ENCODE results near the gene GDPD5.

GDPD5 gene

GRCh38 chr11:75510723-75511019 lies 15.1 kb downstream of the GDPD5 start:
- DNase-seq (ENCODE audit: low read depth, low spot score): no peak

GRCh38 chr11:75510004-75510722 lies 15.6 kb downstream of the GDPD5 start:
- no peak for DNase-seq (ENCODE audit: low read depth, low spot score)

DNA sequence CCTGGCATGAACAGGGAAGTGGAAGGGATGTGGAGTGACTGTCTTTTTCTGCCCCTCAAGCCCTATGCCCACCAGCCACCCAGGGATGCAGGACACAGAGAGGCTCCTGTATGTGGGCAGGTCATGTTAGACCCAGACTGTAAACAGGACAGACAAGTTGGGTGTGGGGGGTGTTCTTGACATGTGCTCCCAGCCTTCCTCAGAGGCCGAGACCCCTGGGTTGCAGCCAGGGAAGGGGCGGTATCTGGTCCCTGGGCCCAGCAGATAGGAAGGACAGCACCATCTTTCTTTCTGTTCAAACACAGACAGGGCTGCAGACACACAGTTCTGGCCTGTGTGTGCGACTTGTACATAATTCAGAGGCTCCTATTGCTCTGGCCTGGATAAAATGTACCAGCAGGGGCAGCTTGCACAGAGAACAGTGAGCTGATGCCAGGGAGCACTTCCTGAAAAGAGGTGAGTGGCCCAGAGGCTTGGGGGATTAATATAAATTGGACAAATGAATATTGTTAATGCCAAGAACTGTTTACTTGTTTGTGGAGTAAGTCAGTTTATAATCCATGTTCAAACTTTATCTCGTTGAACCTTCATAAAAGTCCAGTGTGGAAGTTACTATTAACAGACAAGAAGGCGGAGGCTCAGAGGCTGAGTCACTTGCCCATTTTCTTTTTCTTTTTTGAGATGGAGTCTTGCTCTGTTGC lies 16.6 kb downstream of the GDPD5 start:
- no peak for DNase-seq (ENCODE audit: low read depth, low spot score)

- no peak for DNase-seq (ENCODE audit: low read depth, low spot score)
Measured at GRCh38 chr11:75508051-75508561, 17.6 kb downstream of the GDPD5 start.

DNA sequence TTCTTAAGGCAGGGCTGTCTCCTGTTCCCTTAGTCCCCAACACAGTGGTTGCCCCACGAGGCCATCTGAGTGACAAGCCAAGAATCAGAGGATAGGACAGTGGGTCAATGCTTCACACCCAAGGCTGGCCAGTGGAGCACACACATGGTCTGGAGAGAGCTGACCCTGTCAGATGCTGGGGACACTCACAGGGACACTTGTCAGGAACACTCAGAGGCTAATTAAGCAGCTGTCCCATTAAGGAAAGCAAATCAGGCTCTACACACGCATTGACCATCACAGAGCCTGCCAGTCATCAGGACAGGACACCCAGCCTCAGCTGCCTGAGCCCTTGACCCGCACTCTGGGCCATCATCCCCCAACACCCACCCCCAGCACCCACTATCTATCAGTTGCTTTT lies 18.2 kb downstream of the GDPD5 start:
- DNase-seq (ENCODE audit: low read depth, low spot score): no peak

GRCh38 chr11:75506827-75507226 lies 18.9 kb downstream of the GDPD5 start:
- DNase-seq (ENCODE audit: low read depth, low spot score): no peak

GRCh38 chr11:75505916-75506692 lies 19.6 kb downstream of the GDPD5 start:
- no peak for DNase-seq (ENCODE audit: low read depth, low spot score)

DNA sequence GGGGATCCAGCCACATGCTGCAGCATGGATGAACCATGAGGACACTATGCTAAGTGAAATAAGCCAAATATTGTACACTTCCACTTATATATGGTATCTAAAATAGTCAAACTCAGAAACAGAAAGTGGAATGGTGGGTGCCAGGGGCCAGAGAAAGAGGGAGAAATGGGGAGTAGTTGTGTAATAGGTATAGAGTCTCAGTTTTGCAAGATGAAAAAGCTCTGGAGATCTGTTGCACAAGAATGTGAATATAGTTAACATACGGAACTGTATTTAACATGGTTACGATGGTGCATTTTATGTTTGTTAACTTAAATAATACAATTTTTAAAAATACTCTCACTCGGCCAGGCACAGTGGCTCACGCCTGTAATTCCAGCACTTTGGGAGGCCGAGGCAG lies 21.2 kb downstream of the GDPD5 start:
- no peak for DNase-seq (ENCODE audit: low read depth, low spot score)

DNA sequence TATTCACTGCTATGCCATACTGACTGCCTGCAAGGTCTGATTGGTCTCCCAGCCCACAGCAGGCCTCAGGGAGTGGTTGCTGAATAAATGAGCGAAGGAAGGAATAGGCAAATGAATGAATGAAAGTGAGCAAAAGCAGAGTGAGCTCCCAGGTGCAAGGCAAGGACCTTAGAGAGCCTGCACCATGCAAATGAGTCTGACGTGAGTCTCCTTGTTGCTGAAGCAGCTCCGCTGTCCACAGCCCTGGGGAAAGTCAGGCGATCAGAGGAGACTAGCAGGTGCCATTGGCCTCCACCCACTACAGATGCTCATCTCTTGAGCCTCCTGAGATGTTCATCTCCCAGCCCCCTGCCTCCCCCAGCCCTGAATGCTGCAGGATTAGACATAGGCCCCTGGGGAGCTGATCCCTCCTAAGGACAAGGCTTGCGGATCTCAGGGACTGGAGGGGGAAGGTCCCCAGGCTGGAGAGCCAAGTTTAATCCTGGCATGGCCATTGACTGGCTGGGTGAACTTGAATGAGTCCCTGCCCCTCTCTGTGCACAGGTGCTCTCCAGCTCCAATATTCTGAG lies 22.1 kb downstream of the GDPD5 start:
- no peak for DNase-seq (ENCODE audit: low read depth, low spot score)

GRCh38 chr11:75502138-75502537 lies 23.6 kb downstream of the GDPD5 start:
- no peak for DNase-seq (ENCODE audit: low read depth, low spot score)

DNA sequence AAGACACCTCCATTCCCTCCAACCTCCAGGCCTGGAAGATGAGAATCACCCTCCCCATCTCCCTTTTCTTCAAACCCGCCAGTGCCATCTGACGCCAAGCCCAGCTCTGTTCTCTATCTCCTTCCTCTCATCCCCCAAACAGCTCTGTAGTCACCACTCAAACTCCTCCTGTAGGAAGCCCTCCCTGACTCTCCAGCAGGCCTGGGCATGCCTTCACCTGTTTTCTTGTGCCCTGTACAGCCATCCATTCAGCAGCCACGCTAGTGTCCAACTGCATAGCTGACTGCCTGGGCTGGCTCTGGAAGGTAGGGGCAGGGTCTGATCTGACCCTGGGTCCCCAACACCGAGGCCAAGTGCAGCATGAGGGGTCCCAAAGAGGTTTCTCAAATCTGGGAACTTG lies 25.0 kb downstream of the GDPD5 start:
- no peak for DNase-seq (ENCODE audit: low read depth, low spot score)

DNA sequence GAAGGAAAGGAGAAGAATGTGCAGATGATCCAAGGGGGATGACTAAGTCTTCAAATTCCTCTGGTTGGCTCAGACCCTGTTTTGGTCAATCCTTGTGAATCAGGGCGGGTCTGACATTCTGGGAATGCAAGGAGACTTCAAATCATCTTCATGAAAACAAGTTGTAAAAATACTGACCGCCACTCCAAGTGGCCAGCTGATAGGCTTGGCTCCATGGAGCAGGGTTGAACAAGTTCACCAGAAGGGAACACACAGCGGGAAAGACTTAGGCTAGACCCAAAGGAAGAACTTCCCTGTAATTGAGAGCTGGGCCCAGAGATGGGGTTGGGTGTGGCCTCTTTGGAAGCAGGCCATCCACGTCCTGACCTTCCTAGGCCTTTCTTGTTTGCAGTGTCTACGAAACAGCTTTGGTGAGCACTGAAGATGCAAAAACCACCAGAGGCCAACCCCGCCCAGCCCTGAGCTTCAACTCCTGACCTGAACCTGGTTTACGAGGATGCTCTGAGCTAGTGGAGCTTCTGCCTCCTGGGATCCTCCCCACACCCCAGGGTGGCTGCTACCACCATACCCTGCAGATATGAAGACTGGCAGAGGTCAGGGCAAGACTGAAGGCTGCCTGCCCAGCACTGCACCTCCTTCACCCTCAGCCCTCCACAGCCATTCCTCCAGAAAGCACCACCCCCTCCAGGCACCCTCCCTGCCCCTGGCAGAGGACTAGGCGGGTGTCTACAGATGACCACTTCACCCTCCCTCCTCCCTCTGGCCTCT lies 26.1 kb downstream of the GDPD5 start:
- DNase-seq (ENCODE audit: low read depth, low spot score): peak; percentile 32

DNA sequence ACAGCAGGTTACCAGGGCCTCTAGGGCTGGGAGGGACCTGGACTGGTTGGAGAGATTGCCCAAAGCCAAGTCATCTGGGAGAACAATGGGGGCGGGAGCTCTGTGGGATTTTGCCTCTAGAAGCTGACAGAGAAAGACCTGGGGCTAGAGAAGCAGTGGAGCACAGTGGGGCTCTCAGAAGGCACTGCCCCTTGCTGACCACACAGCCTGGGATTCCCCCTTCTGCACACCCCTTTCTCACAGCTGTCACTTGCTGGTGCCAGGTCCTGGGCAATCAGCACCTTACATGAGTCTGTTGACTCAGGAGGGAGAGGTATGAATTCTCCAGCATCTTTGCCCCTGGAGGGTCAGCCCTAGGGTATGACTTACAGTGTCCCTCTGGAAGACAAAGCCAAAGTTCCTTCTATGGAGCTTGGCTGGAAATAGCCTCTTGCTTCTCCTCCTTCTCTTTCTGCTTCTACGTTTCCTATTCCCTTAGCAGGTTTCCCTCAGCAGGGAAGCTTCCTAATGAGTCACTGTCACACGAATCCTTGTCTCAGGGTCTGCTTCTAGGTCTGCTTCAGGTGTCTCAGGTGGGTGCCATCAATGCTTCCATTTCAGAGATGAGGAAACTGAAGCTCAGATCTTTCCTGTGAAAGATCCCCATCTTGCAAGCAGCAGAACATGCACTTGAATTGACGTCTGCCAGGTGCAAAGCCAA lies 27.0 kb downstream of the GDPD5 start:
- DNase-seq (ENCODE audit: low read depth, low spot score): peak; percentile 32

DNA sequence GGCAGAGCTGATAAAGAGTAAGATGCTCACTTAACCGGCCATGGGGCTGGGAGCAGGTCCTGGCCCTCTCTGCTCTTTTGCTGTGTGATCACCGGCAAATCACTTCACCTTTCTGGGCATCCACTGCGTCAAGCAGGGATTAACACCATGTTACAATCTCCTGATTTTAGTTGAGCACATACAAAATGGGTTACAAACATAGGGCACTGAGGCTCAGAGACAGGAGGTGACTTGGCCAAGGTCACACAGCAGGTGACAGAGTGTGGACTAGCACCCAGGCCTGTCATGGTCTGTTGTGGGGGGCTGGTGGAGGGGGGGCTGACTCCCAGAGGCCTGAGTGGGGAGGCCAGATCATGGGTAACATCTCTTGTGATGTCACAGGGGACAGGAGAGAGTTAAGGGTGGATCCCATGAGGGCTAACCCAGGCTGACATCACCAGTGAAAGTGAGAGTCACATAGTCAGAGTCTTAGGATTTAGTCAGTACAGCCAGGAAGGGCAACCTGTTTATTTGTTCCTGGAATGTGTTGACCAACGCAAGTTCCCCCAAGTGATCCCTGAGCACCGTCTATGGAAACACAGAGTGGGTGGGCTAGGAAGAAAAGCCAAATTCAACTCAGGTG lies 27.8 kb downstream of the GDPD5 start:
- DNase-seq (ENCODE audit: low read depth, low spot score): no peak

- no peak for DNase-seq (ENCODE audit: low read depth, low spot score)
Measured at GRCh38 chr11:75496305-75496752, 29.4 kb downstream of the GDPD5 start.

GRCh38 chr11:75495749-75496304 lies 29.9 kb downstream of the GDPD5 start:
- DNase-seq (ENCODE audit: low read depth, low spot score): no peak

GRCh38 chr11:75493626-75494025 lies 32.1 kb downstream of the GDPD5 start:
- no peak for DNase-seq (ENCODE audit: low read depth, low spot score)

DNA sequence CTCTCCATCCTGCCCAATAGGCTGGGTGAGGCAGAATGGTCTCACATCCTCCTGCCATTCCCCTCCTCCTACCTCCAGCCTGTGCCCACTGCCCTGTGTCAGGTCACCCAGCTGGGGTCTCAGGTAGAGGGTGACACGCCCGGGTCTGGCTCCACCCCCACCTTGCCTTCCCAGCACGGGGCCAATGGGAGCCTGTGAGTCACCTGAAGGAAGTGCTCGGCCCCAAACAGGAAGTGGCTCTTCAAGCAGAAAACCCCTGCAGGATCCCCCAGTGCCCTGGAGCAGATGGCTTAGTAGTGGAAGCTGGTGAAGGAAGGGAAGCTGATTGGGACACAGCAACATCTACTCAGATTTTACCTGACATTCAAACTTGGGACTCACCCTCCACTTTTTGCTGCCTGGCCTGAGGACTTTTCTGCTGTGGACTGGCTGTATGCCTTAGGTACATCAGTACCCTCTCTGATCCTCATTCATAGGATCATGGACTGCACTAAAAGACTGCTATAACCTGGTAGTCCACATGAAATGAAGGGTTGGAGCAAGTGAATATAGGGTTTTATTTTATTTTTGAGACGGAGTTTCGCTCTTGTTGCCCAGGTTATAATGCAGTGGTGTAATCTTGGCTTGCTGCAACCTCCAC lies 33.4 kb downstream of the GDPD5 start:
- DNase-seq (ENCODE audit: low read depth, low spot score): peak; percentile 50

DNA sequence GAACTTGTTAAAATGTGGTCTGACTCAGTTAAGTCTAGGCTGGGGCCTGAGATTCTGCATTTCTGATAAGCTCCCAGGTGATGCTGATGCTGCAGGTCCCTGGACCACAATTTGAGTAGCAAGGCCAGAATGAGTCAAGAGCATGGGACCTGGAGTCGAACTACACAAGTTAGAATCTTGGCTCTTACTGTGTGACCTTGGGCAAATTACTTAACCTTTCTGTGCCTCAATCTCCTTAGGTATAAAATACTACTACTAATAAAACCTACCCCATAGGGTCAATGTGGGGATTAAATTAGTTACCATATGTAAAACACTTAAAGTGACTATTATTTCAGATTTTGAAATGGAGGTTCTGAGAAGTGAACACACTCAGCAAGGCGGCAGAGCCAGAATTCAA lies 34.3 kb downstream of the GDPD5 start:
- no peak for DNase-seq (ENCODE audit: low read depth, low spot score)

Measured in ELF-1 (cell line).